Measurements from ENCODE around the gene LGR4.

Gene LGR4

GRCh38 chr11:27485930-27486773 lies 13.6 kb upstream of the LGR4 start:
- DNase-seq (ENCODE audit: low read depth), result no peak

GRCh38 chr11:27482793-27483192 lies 10.2 kb upstream of the LGR4 start:
- no peak for DNase-seq (ENCODE audit: low read depth)

GRCh38 chr11:27481992-27482391 lies 9.4 kb upstream of the LGR4 start:
- no peak for DNase-seq (ENCODE audit: low read depth)

- no peak for DNase-seq (ENCODE audit: low read depth)
These were observed 5.2 kb upstream of the LGR4 start for GRCh38 chr11:27477831-27478230.

- no peak for DNase-seq (ENCODE audit: low read depth)
These were observed 4.7 kb upstream of the LGR4 start for GRCh38 chr11:27477243-27477642.

- DNase-seq (ENCODE audit: low read depth), result no peak
These were observed 3.0 kb upstream of the LGR4 start for GRCh38 chr11:27475622-27476021.

- DNase-seq (ENCODE audit: low read depth), result no peak
These were observed 422 bp upstream of the LGR4 start for GRCh38 chr11:27473017-27473406.

- DNase-seq (ENCODE audit: low read depth), result no peak
These were observed 797 bp downstream of the LGR4 start for GRCh38 chr11:27471589-27472397.

- DNase-seq (ENCODE audit: low read depth), result no peak
These were observed 1.6 kb downstream of the LGR4 start for GRCh38 chr11:27470826-27471588.

- no peak for DNase-seq (ENCODE audit: low read depth)
These were observed 2.4 kb downstream of the LGR4 start for GRCh38 chr11:27470166-27470565.

- DNase-seq (ENCODE audit: low read depth), result no peak
These were observed 3.4 kb downstream of the LGR4 start for GRCh38 chr11:27468995-27469695.

GRCh38 chr11:27468209-27468994 lies 4.2 kb downstream of the LGR4 start:
- no peak for DNase-seq (ENCODE audit: low read depth)

GRCh38 chr11:27467181-27467913 lies 5.2 kb downstream of the LGR4 start:
- DNase-seq (ENCODE audit: low read depth), result no peak

- no peak for DNase-seq (ENCODE audit: low read depth)
These were observed 6.2 kb downstream of the LGR4 start for GRCh38 chr11:27466363-27466762.

- no peak for DNase-seq (ENCODE audit: low read depth)
These were observed 7.0 kb downstream of the LGR4 start for GRCh38 chr11:27465629-27466028.

- no peak for DNase-seq (ENCODE audit: low read depth)
These were observed 7.7 kb downstream of the LGR4 start for GRCh38 chr11:27464909-27465308.

- no peak for DNase-seq (ENCODE audit: low read depth)
These were observed 8.3 kb downstream of the LGR4 start for GRCh38 chr11:27464289-27464696.

- no peak for DNase-seq (ENCODE audit: low read depth)
These were observed 10.0 kb downstream of the LGR4 start for GRCh38 chr11:27462543-27462942.

GRCh38 chr11:27460158-27460978 lies 12.2 kb downstream of the LGR4 start:
- DNase-seq (ENCODE audit: low read depth), result no peak

Data from stimulated activated CD8-positive, alpha-beta memory T cell treated with anti-CD3 and anti-CD28 coated beads, Interleukin-15, amount 100 ng/mL, for 1 hour (primary cell).